ENCODE results near the gene DIABLO. TPM values are rescaled to one million over a fixed set of nuclear protein-coding genes. Genes with fewer than 3 reads are reported as not detected.

Gene DIABLO
- total RNA-seq, 1 experiment from 2014 or later = 60.1 TPM

DNA sequence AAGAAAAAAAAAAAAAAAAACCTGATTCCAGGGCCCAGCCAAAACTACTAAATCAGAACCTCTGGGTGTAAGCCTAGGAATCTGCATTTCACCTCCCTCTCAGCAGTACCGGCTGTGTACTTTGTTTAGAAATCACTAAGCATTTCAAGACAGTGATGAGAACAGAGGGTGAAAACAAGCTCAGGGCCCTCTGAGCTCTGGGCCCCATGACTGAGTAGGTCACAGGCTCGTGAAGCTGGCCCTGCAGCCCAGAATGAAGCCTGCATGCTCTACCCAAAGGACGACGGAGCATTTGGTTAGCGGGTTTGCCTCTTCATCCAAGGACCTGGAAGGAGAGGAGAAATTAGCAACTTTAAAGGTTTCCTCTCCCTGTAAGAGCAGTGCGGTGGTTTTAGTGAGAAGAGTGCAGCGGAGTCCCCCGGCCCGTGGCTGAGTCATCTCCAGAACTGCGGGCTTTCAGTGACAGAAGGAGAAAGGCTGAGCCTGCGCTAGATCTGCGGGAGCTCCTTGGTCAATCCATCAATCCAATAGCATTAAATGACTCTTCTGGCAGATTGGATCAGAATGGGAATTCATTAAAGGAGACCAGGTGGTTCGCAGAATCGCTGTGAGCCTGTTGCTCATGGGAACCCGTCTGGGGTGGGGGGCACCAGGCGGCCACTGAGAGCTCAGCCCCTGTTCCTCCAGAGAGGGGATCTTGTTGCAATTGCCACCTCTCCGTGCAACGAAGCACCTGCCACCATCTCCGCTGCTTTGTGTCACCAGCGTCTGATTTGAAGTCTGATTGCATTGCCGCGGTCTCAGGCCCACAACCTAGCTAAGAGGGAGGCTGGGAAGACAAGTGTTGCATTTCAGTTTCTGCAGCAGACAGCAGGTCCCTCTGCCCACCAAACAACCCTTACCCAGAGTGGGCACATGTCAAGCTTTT, 59.2 kb downstream of the DIABLO start:
- H3K27ac ChIP-seq (ENCODE audit: low read depth, low read length) = no peak overlapping the region
- intact Hi-C loops (cut with micrococcal nuclease) = no loop called here
- H3K4me2 ChIP-seq (ENCODE audit: low read length) = no peak overlapping the region
- no peak overlapping the region for H3K9ac ChIP-seq (ENCODE audit: low read length)
- no peaks in the 10 kb centered on the region for H3K9me2 ChIP-seq (ENCODE audit: insufficient read depth)
- no peak for DNase-seq (ENCODE audit: low read depth, low spot score)
- H3K9me3 ChIP-seq (ENCODE audit: control insufficient read depth in 1 of 2, insufficient read depth in 1 of 2, low read depth in 1 of 2, low read length in 2 of 2) = no peaks in the 10 kb centered on the region
- ChIA-PET RAD21 (ENCODE audit: low non-redundant PET in 1 of 2, low total read pairs in 2 of 2, uncharacterized antibody in 2 of 2, unreplicated experiment in 2 of 2) (no interaction called here), CTCF (no interaction called here), POLR2A (interaction anchor here (0.6 kb wide), 1 partner anchor 59 kb away, joined by 5 read pairs; the partner anchor contains the start of gene DIABLO)
- H3K4me3 ChIP-seq (replicated peaks in 1 of 2; ENCODE audit: low read depth in 1 of 2, low read length in 2 of 2) = no peak overlapping the region
- H3K27me3 ChIP-seq (ENCODE audit: insufficient read depth, low read length) = no peaks in the 10 kb centered on the region; the same call in 1 of the 2 replicates
- BruUV-seq (replicated peaks) = no TSS peak
- ATAC-seq = no peak
- H3K79me2 ChIP-seq (ENCODE audit: insufficient read depth, low read length) = no peaks in the 10 kb centered on the region
- no peaks in the 10 kb centered on the region for H3K4me1 ChIP-seq (ENCODE audit: control insufficient read depth in 1 of 2, insufficient read depth in 2 of 2, low read length in 2 of 2)
- no peaks in the 10 kb centered on the region for H3K36me3 ChIP-seq (ENCODE audit: control insufficient read depth in 1 of 2, insufficient read depth in 2 of 2, low read length in 2 of 2)
- H2AFZ ChIP-seq (ENCODE audit: low read depth, low read length, poor library complexity, severe bottlenecking) = no peak overlapping the region
- H4K20me1 ChIP-seq (ENCODE audit: insufficient read depth) = no peaks in the 10 kb centered on the region
- no peak for TF ChIP-seq CTCF (IDR thresholded peaks at IDR 0.05 in 2 of 3, conservative IDR thresholded peaks at IDR 0.05 in 1 of 3; ENCODE audit: borderline replicate concordance in 1 of 3, insufficient read depth in 1 of 3, low read depth in 2 of 3, low read length in 2 of 3)
- TF ChIP-seq JUND (IDR thresholded peaks at IDR 0.05) = no peak
- no peak for TF ChIP-seq ZNF274 (IDR thresholded peaks at IDR 0.05; ENCODE audit: low read depth, low read length)
- TF ChIP-seq ZFX (IDR thresholded peaks at IDR 0.05) = no peak
- TF ChIP-seq TCF7L2 (IDR thresholded peaks at IDR 0.05; ENCODE audit: borderline replicate concordance, extremely low read depth, insufficient read depth, insufficient read length) = no peak
- no peak for TF ChIP-seq CBX3 (IDR thresholded peaks at IDR 0.05; ENCODE audit: low read depth)
- no peak for TF ChIP-seq CEBPB (IDR thresholded peaks at IDR 0.05; ENCODE audit: low read depth)
- TF ChIP-seq, protein P1, sequence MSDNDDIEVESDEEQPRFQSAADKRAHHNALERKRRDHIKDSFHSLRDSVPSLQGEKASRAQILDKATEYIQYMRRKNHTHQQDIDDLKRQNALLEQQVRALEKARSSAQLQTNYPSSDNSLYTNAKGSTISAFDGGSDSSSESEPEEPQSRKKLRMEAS (IDR thresholded peaks at IDR 0.05) = no peak
- TF ChIP-seq POLR2A (IDR thresholded peaks at IDR 0.05; ENCODE audit: borderline replicate concordance, extremely low read depth, insufficient read depth, insufficient read length) = no peak
- TF ChIP-seq SRF (IDR thresholded peaks at IDR 0.05; ENCODE audit: low read depth) = no peak
- TF ChIP-seq SP1 (IDR thresholded peaks at IDR 0.05; ENCODE audit: low read depth) = no peak
- no peak for TF ChIP-seq EZH2 (IDR thresholded peaks at IDR 0.05)
- TF ChIP-seq SIN3A (IDR thresholded peaks at IDR 0.05; ENCODE audit: low read depth) = no peak
- TF ChIP-seq EZH2phosphoT487 (IDR thresholded peaks at IDR 0.05; ENCODE audit: borderline replicate concordance) = no peak
- TF ChIP-seq, protein P2, sequence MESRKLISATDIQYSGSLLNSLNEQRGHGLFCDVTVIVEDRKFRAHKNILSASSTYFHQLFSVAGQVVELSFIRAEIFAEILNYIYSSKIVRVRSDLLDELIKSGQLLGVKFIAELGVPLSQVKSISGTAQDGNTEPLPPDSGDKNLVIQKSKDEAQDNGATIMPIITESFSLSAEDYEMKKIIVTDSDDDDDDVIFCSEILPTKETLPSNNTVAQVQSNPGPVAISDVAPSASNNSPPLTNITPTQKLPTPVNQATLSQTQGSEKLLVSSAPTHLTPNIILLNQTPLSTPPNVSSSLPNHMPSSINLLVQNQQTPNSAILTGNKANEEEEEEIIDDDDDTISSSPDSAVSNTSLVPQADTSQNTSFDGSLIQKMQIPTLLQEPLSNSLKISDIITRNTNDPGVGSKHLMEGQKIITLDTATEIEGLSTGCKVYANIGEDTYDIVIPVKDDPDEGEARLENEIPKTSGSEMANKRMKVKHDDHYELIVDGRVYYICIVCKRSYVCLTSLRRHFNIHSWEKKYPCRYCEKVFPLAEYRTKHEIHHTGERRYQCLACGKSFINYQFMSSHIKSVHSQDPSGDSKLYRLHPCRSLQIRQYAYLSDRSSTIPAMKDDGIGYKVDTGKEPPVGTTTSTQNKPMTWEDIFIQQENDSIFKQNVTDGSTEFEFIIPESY (IDR thresholded peaks at IDR 0.05; ENCODE audit: extremely low read depth, insufficient replicate concordance, low read length) = no peak
- no peak for TF ChIP-seq RAD21 (IDR thresholded peaks at IDR 0.05; ENCODE audit: low read depth)
- no peak for TF ChIP-seq REST (IDR thresholded peaks at IDR 0.05; ENCODE audit: low read depth)
- TF ChIP-seq FOSL1 (IDR thresholded peaks at IDR 0.05; ENCODE audit: low read depth) = no peak
- TF ChIP-seq YY1 (IDR thresholded peaks at IDR 0.05; ENCODE audit: extremely low read depth, insufficient replicate concordance, low read depth, low read length) = no peak

Data from HCT116 (cell line).